Glutamatergic neuron (in vitro differentiated cells): Measurements from ENCODE around the gene TMEM163. TPM values are rescaled to one million over a fixed set of nuclear protein-coding genes. Genes with fewer than 3 reads are reported as not detected.

Experiments used
- DNase-seq: peaks from one replicate; pipeline ENCODE4 v3.0.0; 2022
- H3K27ac Mint-ChIP-seq: one replicate; pipeline ENCODE4 v1.8.0; 2020; ENCODE audit warnings: mild to moderate bottlenecking, mixed read lengths, inconsistent platforms; ENCODE audit not compliant: unreplicated experiment
- H3K27me3 Mint-ChIP-seq: one replicate; pipeline ENCODE4 v1.8.0; 2020; ENCODE audit warnings: mild to moderate bottlenecking, moderate library complexity, mixed read lengths, inconsistent platforms; ENCODE audit not compliant: unreplicated experiment
- H3K36me3 Mint-ChIP-seq: one replicate; pipeline ENCODE4 v1.8.0; 2020; ENCODE audit warnings: mild to moderate bottlenecking, mixed read lengths, inconsistent platforms; ENCODE audit not compliant: unreplicated experiment
- H3K4me1 Mint-ChIP-seq: one replicate; pipeline ENCODE4 v1.8.0; 2020; ENCODE audit warnings: mild to moderate bottlenecking, low read depth, mixed read lengths, inconsistent platforms; ENCODE audit not compliant: unreplicated experiment
- H3K4me3 Mint-ChIP-seq: one replicate; pipeline ENCODE4 v1.8.0; 2020; ENCODE audit warnings: mild to moderate bottlenecking, mixed read lengths, inconsistent platforms; ENCODE audit not compliant: unreplicated experiment
- H3K9me3 Mint-ChIP-seq: one replicate; pipeline ENCODE4 v1.8.0; 2020; ENCODE audit warnings: mild to moderate bottlenecking, moderate library complexity, mixed read lengths, inconsistent platforms; ENCODE audit not compliant: unreplicated experiment
- CTCF ChIP-seq: fragments of 200-600 bp; sonication (generic); IDR thresholded peaks from one replicate; pipeline ENCODE4 v1.5.0; 2021; ENCODE audit not compliant: partially characterized antibody, unreplicated experiment
- long read RNA-seq: library from polyadenylated mRNA; unstranded; transcript quantifications from one replicate; pipeline ENCODE4 v2.0.0, GENCODE V29; 2020; ENCODE audit not compliant: unreplicated experiment
- total RNA-seq: library from RNA; stranded (reverse); fragmentation: NEBNext Ultra II Directional; extraction: Animal tissue kit (Norgen Biotek cat#: 25700); gene quantifications from one replicate; pipeline ENCODE4 v1.2.1, GENCODE V29; 2021; ENCODE audit not compliant: unreplicated experiment

Gene TMEM163
- 27.7 TPM for total RNA-seq
- long read RNA-seq, transcript TMEM163-201 (8 exons, 1,892 nt) = major isoform, 7 of 7 reads
- long read RNA-seq, partial matches to known transcripts = 0 of 7 reads
- long read RNA-seq, other reads (novel, unspliced or antisense) = 0 of 7 reads

GRCh38 chr2:134718817-134719814 lies at the start of gene TMEM163:
Gene TMEM163, minus strand, starts transcription at chr2:134719000.
- H3K4me1 Mint-ChIP-seq = peaks cover 28% of the 10 kb centered on the region
- peak within 1 kb of the TSS; percentile 35 for H3K27ac Mint-ChIP-seq
- TF ChIP-seq CTCF = no peak
- peak within 1 kb of the TSS; percentile 81 for H3K4me3 Mint-ChIP-seq
- H3K27me3 Mint-ChIP-seq = peaks cover 12% of the 10 kb centered on the region
- H3K9me3 Mint-ChIP-seq = peaks cover 12% of the 10 kb centered on the region
- peak; percentile 61 for DNase-seq
- peaks cover 3% of the 10 kb centered on the region for H3K36me3 Mint-ChIP-seq

DNA sequence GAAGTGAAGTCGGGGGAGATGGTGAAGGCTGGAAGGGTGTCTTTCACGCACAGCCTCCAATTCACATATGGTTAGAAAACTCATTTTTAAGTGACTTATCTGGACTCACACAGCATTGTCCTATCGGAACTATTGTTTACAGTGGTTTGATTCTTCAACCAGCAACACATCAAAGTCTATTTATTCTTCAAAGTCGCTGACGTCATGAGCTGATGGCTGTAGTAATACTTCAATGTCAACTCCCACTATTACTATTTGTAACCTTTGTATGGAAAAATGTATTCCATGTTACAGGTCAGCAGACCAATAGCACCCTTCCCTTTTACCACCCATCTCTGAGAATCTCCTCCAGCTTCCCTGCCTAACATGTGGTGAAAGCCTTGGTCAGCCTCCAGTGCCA lies 47.8 kb upstream of the TMEM163 start:
- H3K27me3 Mint-ChIP-seq = peaks cover 3% of the 10 kb centered on the region
- no peak for TF ChIP-seq CTCF
- no peak for DNase-seq
- no peaks in the 10 kb centered on the region for H3K4me1 Mint-ChIP-seq
- H3K9me3 Mint-ChIP-seq = no peaks in the 10 kb centered on the region
- no peak overlapping the region for H3K27ac Mint-ChIP-seq
- no peak overlapping the region for H3K4me3 Mint-ChIP-seq
- H3K36me3 Mint-ChIP-seq = no peaks in the 10 kb centered on the region

GRCh38 chr2:134765987-134766386 lies 47.2 kb upstream of the TMEM163 start:
- no peak for DNase-seq
- no peaks in the 10 kb centered on the region for H3K9me3 Mint-ChIP-seq
- no peak overlapping the region for H3K27ac Mint-ChIP-seq
- H3K27me3 Mint-ChIP-seq = peaks cover 3% of the 10 kb centered on the region
- no peaks in the 10 kb centered on the region for H3K36me3 Mint-ChIP-seq
- no peak for TF ChIP-seq CTCF
- no peaks in the 10 kb centered on the region for H3K4me1 Mint-ChIP-seq
- H3K4me3 Mint-ChIP-seq = no peak overlapping the region

DNA sequence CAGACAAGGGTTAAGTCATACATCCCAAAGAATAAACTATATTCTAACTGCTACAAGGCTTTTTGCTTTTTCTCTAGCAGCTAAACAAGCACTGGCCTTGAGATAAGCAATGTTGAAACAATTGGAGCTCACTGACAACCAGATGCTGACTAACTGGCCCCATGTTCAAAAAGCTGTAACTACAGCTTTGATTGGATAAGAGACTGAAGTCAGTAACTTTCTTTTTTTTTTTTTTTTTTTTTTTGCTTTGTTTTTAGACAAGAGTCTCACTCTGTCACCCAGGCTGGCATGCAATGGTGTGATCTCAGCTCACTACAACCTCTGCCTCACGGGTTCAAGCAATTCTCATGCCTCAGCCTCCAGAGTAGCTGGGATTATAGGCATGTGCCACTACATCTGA lies 45.4 kb upstream of the TMEM163 start:
- Mint-ChIP-seq H3K36me3 (no peaks in the 10 kb centered on the region), H3K4me3 (no peak overlapping the region), H3K27ac (no peak overlapping the region), H3K27me3 (peaks cover 3% of the 10 kb centered on the region), H3K9me3 (no peaks in the 10 kb centered on the region), H3K4me1 (no peaks in the 10 kb centered on the region)
- DNase-seq = no peak
- TF ChIP-seq CTCF = no peak
